MV-4-11 (cell line): ENCODE measurements around the gene CCAR1.
"Not testable (repeated sequence)": the region's sequence is repeated elsewhere in the genome, so short reads cannot be mapped to it uniquely, and the experiment has no call there.

Source experiments
- DNase-seq: peaks from one replicate; lab custom pipeline; 2025; lab: John Stamatoyannopoulos, UW

The CCAR1 gene

DNA sequence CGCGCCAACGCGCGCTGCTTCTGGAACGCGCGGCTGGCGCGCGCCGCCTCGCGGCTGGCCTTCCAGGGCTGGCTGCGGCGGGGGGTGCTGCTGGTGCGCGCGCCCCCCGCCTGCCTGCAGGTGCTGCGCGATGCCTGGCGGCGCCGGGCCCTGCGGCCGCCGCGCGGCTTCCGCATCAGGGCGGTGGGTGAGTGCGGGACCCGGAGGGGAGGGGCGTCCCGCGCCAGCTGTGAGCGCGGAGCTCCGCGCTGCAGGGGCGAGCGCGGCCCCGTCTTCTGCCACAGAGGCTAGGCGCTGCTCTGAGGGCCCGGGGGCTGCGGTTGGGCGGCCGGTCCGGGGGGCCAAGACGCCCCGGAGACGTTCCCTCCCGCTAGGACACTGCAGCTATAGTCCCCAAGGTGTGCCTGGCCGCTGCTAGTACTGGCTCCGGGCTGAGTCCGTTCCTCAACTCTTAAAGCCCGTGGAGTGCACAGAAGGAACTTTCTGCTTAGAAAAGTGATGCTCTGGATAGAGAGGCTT is 107.1 kb downstream of the CCAR1 start:
- DNase-seq: not testable (repeated sequence)

DNA sequence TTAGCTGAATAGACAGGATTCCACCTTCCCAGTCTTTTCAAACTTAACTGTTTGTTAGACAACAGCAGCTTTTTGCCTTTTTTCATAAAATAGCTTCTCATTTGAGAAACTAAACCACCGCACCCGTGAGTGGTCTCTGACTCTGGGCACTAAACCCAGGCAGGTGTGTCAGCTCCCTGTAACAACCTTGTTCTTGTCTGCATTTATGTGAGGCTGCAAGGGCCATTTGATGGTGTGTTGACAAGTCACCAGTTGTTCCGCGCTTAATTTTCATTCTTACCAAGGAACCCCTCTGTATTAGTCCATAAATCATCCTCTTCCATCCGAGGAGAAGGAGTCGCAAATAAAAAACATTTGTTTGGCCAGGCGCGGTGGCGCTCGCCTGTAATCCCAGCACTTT is 107.8 kb downstream of the CCAR1 start:
- no peak for DNase-seq

DNA sequence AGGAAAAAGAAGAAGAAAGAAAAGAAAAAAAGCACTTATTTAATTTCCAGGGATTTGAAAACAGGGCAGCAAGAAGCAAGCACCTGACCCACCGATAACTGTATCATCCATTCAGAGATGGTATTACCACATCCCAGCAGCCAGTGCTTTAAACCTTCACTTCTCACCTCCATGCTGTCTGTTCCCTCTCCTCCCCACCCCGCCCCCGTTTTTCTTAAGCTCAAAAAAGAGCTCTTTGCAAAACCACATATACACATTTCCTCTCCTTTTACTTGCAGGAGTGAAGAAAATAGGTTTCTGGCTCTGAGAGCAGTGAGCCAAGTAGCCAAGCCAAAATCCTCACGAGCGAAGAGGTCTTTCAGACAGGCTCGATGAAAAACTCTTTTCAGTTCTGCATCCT is 108.5 kb downstream of the CCAR1 start:
- DNase-seq: no peak

DNA sequence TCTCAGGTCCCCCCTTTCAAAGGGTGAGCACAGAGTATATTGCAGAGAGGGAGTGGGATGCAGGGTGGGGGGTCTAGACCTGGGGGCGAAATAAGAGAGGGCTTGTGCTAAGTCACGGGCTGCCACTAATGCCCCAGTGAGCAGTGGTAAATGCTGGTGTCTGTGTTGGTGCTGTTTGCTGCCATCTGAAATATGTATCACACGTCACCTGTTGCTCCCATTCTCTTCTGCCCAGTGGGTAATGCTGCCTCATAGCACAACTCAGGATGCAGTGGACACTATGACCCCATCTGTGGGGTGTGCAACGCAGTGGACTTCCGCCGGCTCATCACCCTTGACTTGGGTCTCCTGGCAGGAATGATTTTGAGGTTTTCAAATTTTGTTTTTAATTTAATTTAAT is 108.9 kb downstream of the CCAR1 start:
- DNase-seq: no peak

DNA sequence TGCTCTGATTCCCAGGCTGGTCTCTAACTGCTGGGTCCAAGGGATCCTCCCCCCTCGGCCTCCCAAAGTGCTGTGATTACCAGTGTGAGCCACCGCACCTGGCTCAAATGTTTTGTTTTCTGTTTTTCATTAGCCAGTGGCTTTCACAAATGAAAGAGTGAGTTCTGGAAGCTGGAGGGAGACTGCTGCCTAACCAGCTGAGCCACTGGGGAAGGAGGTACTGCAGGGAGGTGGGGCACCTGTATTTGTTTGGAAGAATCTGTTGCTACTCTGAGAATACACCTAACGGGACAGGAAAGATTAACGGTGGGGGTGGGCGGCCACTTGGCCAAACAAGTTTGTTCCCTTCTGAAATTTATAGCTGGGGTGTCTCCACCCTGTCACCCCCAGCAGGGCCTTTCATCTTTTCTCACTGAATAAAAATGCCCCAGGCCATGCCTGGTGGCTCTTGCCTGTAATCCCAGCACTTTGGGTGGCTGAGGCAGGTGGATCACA is 111.0 kb downstream of the CCAR1 start:
- DNase-seq: no peak

DNA sequence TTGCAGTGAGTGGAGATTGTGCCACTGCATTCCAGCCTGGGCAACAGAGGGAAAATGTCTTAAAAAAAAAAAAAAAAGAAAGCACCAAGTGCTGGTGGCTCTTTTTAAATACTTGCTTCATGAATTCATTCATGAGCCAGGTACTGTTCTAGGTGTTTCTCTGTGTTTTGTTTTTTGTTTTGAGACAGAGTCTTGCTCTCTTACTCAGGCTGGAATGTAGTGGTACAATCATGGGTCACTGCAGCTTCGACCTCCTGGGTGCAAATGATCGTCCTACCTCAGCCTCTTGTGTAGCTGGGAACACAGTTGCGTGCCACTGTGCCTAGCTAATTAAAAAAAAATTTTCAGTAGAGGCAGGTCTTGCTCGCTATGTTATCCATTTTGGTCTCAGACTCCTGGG is 111.6 kb downstream of the CCAR1 start:
- DNase-seq: no peak

DNA sequence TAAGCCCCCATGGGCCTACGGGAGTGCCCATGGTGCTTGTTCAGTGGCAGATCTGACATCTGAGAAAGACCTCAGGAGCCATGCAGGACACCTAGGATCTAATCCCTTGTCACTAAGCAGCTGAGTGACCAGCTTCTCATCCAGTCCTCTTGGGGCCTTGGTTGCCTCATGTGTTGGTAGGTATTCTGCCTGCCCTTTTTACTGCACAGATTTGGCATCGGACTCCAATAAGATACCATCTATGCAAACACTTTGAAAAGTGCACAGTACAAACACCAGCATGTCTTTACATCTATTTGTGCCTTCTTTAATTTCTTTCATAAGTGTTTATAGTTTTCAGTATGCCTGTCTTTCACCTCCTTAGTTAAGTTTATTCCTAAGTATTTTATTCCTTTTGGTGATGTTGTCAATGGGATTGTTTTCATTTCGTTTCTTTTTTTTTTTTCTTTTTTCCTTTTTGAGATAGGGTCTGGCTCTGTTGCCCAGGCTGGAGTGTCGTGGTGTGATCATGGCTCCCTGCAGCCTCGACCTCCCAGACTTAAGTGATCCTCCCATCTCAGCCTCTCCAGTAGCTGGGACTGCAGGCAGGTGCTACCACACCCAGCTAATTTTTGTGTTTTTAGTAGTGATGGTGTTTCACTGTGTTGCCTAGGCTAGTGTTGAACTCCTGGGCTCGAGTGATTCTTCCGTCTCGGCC is 116.7 kb downstream of the CCAR1 start:
- DNase-seq: no peak

DNA sequence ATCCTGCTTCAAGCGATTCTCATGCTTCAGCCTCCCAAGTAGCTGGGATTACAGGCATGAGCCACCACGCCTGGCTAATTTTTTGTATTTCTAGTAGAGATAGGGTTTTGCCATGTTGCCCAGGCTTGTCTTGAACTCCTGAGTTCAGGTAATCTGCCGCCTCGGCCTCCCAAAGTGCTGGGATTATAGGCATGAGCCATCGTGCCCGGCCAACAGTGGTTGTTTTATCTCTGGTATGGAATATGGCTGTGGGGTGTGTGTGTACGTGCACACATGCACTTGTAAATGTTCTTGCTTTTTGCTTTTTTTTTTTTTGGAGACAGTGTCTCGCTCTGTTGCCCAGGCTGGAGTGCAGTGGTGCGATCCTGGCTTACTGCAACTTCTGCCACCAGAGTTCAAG is 119.6 kb downstream of the CCAR1 start:
- not testable (repeated sequence) for DNase-seq
